Hepatocyte (in vitro differentiated cells): ENCODE data around the gene LBX1. TPM values are rescaled to one million over a fixed set of nuclear protein-coding genes. Genes with fewer than 3 reads are reported as not detected.
A peak's percentile ranks its signal among the peaks of the same experiment; 100 is the strongest.

Experiments used
- DNase-seq: peaks from one replicate; pipeline ENCODE4 v3.0.0-alpha.2; 2016; ENCODE audit warnings: low spot score
- H2AFZ ChIP-seq: fragments of 200-600 bp; sonication (generic); 2 replicates; pipeline ENCODE4 v1.6.0; 2016; ENCODE audit warnings: antibody characterized with exemption, mild to moderate bottlenecking
- H3K27ac ChIP-seq: fragments of 200-600 bp; sonication (generic); 2 replicates; pipeline ENCODE4 v1.5.1; 2016; ENCODE audit warnings: mild to moderate bottlenecking
- H3K27me3 ChIP-seq: fragments of 200-600 bp; sonication (generic); 2 replicates; pipeline ENCODE4 v1.6.1; 2016
- H3K36me3 ChIP-seq: fragments of 200-600 bp; sonication (generic); replicated peaks from 2 replicates; pipeline ENCODE4 v1.5.1; 2016; ENCODE audit warnings: low read depth; ENCODE audit not compliant: insufficient read depth
- H3K4me1 ChIP-seq: fragments of 200-600 bp; sonication (generic); 2 replicates; pipeline ENCODE4 v1.5.1; 2016; ENCODE audit warnings: mild to moderate bottlenecking, moderate library complexity; ENCODE audit not compliant: insufficient read depth
- H3K4me2 ChIP-seq: fragments of 200-600 bp; sonication (generic); 2 replicates; pipeline ENCODE4 v1.6.0; 2016
- H3K4me3 ChIP-seq: fragments of 200-600 bp; sonication (generic); 2 replicates; pipeline ENCODE4 v1.5.1; 2016; ENCODE audit warnings: mild to moderate bottlenecking
- H3K79me2 ChIP-seq: fragments of 200-600 bp; sonication (generic); 2 replicates; pipeline ENCODE4 v1.6.0; 2017; ENCODE audit warnings: mild to moderate bottlenecking
- H3K9me2 ChIP-seq: fragments of 200-600 bp; sonication (generic); replicated peaks from 2 replicates; pipeline ENCODE4 v1.6.0; 2017; ENCODE audit warnings: mild to moderate bottlenecking; ENCODE audit not compliant: insufficient read depth
- H3K9me3 ChIP-seq: fragments of 200-600 bp; sonication (generic); 2 replicates; pipeline ENCODE4 v1.5.1; 2016; ENCODE audit warnings: low read depth, mild to moderate bottlenecking
- H4K20me1 ChIP-seq: fragments of 200-600 bp; sonication (generic); 2 replicates; pipeline ENCODE4 v1.6.0; 2016; ENCODE audit warnings: mild to moderate bottlenecking; ENCODE audit not compliant: insufficient read depth, poor library complexity, severe bottlenecking
- CTCF ChIP-seq: fragments of 200-600 bp; sonication (generic); IDR thresholded peaks from 2 replicates; pipeline ENCODE4 v1.5.1; 2016; ENCODE audit warnings: antibody characterized with exemption, mild to moderate bottlenecking; ENCODE audit not compliant: poor library complexity
- EZH2 ChIP-seq: fragments of 200-600 bp; sonication (generic); IDR thresholded peaks from 2 replicates; pipeline ENCODE4 v1.6.1; 2016; ENCODE audit warnings: antibody characterized with exemption, mild to moderate bottlenecking, borderline replicate concordance
- EZH2phosphoT487 ChIP-seq: fragments of 200-600 bp; sonication (generic); IDR thresholded peaks from one replicate; pipeline ENCODE4 v1.6.1; 2018; ENCODE audit warnings: antibody characterized with exemption, mild to moderate bottlenecking, low read depth, moderate library complexity; ENCODE audit not compliant: unreplicated experiment, severe bottlenecking
- WGBS: methylation state at CpG from one replicate; pipeline ENCODE4 v1.1.6; 2016; ENCODE audit warnings: low lambda C conversion rate; ENCODE audit errors: missing lambda C conversion rate; 5-methylcytosine and 5-hydroxymethylcytosine counted together
- polyA plus RNA-seq: library from polyadenylated mRNA; unstranded; fragments of >200 nt; fragmentation: Nextera tagmentation; extraction: Ambion mirVana; gene quantifications from 2 replicates; pipeline ENCODE4 v1.2.1, GENCODE V29; 2016
- total RNA-seq: library from RNA; depleted of rRNA; stranded (reverse); fragments of >200 nt; gene quantifications from 2 replicates; pipeline ENCODE4 v1.2.3, GENCODE V29; 2014

Gene LBX1
- total and polyA plus RNA-seq, 2 experiments from 2014 or later: not detected

GRCh38 chr10:101237081-101237981, 8.1 kb upstream of the LBX1 start:
- H3K4me2 ChIP-seq: peak overlapping the region; percentile 51
- peaks cover 4% of the 10 kb centered on the region for H3K4me1 ChIP-seq
- no peaks in the 10 kb centered on the region for H3K79me2 ChIP-seq
- TF ChIP-seq EZH2phosphoT487 (peak; percentile 54), CTCF (no peak), EZH2 (peak; percentile 78)
- peaks cover 88% of the 10 kb centered on the region for H3K27me3 ChIP-seq
- 8% methylated on average over 36 of the region's 38 CpGs for WGBS
- no peak overlapping the region for H3K27ac ChIP-seq
- no peak for DNase-seq
- H3K9me2 ChIP-seq: no peaks in the 10 kb centered on the region
- no peaks in the 10 kb centered on the region for H4K20me1 ChIP-seq
- H3K9me3 ChIP-seq: no peaks in the 10 kb centered on the region
- H3K4me3 ChIP-seq: no peak overlapping the region
- no peaks in the 10 kb centered on the region for H3K36me3 ChIP-seq
- no peak overlapping the region for H2AFZ ChIP-seq

DNA sequence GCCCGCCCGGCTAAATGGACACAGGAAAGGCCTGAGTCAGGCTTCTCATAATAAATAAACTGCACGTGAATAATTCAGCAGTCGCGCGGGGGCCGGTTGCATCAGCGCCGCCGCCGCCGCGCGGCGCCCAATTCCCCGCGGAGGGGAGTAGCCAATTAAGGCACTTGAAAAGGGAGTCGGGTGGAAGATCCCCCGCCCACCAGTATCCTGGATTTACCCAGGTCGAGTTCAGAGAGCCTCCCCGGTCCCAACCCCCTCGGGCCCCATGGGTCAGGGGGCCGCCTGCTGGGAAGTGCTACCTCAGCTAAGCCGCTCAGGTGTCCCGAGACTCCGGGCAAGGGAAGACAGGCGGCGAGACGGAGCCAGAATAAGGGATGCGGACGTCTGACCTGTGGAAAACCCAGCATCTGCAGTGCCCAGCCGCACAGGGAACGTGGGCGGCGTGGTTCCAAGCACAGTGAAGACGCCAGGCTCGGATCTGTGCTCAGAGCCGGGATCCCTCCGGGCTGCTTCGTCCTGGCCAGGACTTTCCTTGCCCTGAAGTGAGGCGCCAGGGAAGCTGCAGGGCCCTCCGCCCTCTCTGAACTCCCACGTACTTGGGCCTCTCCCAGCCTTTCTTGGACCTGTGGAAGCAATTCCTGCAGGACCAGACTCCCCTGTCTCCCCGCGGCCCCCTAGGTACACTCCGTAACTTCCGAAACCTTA, 7.3 kb upstream of the LBX1 start:
- H3K27me3 ChIP-seq: peaks cover 96% of the 10 kb centered on the region
- WGBS: 1% methylated on average over 47 of the region's 47 CpGs
- H3K9me2 ChIP-seq: no peaks in the 10 kb centered on the region
- H4K20me1 ChIP-seq: no peaks in the 10 kb centered on the region
- no peaks in the 10 kb centered on the region for H3K36me3 ChIP-seq
- peaks cover 4% of the 10 kb centered on the region for H3K4me1 ChIP-seq
- TF ChIP-seq EZH2 (peak; percentile 96), CTCF (no peak), EZH2phosphoT487 (no peak)
- H3K79me2 ChIP-seq: no peaks in the 10 kb centered on the region
- H2AFZ ChIP-seq: peak overlapping the region; percentile 6
- H3K27ac ChIP-seq: no peak overlapping the region
- H3K4me2 ChIP-seq: peak overlapping the region; percentile 51
- H3K9me3 ChIP-seq: no peaks in the 10 kb centered on the region
- no peak overlapping the region for H3K4me3 ChIP-seq
- no peak for DNase-seq

DNA sequence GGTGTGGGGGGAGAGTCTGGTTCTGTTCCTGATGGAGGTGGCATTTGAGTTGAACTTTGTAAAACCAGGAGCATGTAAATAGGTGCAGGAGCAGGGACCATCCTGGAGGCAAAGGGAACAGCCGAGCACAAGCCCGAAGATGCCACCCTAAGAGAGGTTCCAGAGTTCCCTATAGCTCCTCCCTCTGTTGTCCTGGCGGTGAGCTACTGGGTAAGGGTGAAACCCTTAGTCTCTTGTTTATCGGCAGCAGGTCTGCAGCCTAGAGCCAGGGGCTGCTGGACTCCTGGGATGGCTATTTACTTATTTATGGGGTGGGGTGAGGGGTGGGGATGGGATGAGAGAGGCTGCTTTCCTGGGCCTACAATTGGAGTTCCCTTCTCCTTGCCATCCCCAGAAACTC, 6.5 kb upstream of the LBX1 start:
- Histone ChIP-seq H3K4me3 (no peak overlapping the region), H3K27ac (no peak overlapping the region), H4K20me1 (no peaks in the 10 kb centered on the region), H3K36me3 (no peaks in the 10 kb centered on the region), H2AFZ (no peak overlapping the region), H3K9me3 (no peaks in the 10 kb centered on the region), H3K9me2 (no peaks in the 10 kb centered on the region), H3K79me2 (no peaks in the 10 kb centered on the region), H3K4me2 (no peak overlapping the region), H3K27me3 (peaks cover 100% of the 10 kb centered on the region), H3K4me1 (peaks cover 4% of the 10 kb centered on the region)
- no peak for TF ChIP-seq EZH2phosphoT487
- no peak for TF ChIP-seq EZH2
- no peak for TF ChIP-seq CTCF
- 12% methylated on average over 4 of the region's 4 CpGs for WGBS
- DNase-seq: no peak
